Left lung (tissue), 10 donors: ENCODE data around the gene ERMP1. TPM values are rescaled to one million over a fixed set of nuclear protein-coding genes. Genes with fewer than 3 reads are reported as not detected.

Source experiments
- ATAC-seq: fragments of 200-7000 bp; cut with Tn5 transposase; one replicate; pipeline ENCODE4 v1.9.1; 2020; ENCODE audit warnings: moderate library complexity
- DNase-seq, 4 donors: peaks; one replicate each; pipeline ENCODE4 v3.0.0-alpha.2; 2013 to 2020
- H3K27ac ChIP-seq, 2 donors: fragments of 200-600 bp; sonication (generic) in 1 of 2; one replicate each; pipeline versions ENCODE4 v1.5.0 to v1.8.0; 2020 to 2021
- H3K27me3 ChIP-seq, 2 donors: fragments of 200-600 bp; sonication (generic) in 1 of 2; one replicate each; pipeline versions ENCODE4 v1.5.0 to v1.8.0; 2020 to 2021
- H3K36me3 ChIP-seq, 2 donors: fragments of 200-600 bp; sonication (generic) in 1 of 2; one replicate each; pipeline versions ENCODE4 v1.5.0 to v1.8.0; 2020 to 2021
- H3K4me1 ChIP-seq, 2 donors: fragments of 200-600 bp; one replicate each; pipeline ENCODE4 v1.8.0; 2021
- H3K4me3 ChIP-seq, 2 donors: fragments of 200-600 bp; sonication (generic) in 1 of 2; one replicate each; pipeline versions ENCODE4 v1.5.0 to v1.8.0; 2020 to 2021; ENCODE audit warnings: mild to moderate bottlenecking in 1 of 2
- H3K9me3 ChIP-seq, 2 donors: fragments of 200-600 bp; sonication (generic) in 1 of 2; one replicate each; pipeline versions ENCODE4 v1.5.0 to v1.8.0; 2020 to 2021
- intact Hi-C, 2 donors: fragments of 100-400 bp; cut with DNase I; formaldehyde crosslinking; loops; one replicate each; pipeline versions ENCODE4 v1.11.2 to v1.14.2; 2022
- polyA plus RNA-seq, 6 donors: library from polyadenylated mRNA; unstranded; fragments of 120-200 nt; gene quantifications; one replicate each; pipeline ENCODE4 v1.2.1, GENCODE V29; 2013; ENCODE audit not compliant: insufficient read length in 6 of 6
- total RNA-seq, 2 donors: library from RNA; stranded (reverse); fragmentation: NEBNext Ultra II Directional; extraction: Animal tissue kit (Norgen Biotek cat#: 25700); gene quantifications; one replicate each; pipeline ENCODE4 v1.2.1, GENCODE V29; 2021
- TF ChIP-seq, protein P1 (sequence below), 2 donors: fragments of 200-600 bp; sonication (generic) in 1 of 2; IDR thresholded peaks; one replicate each; pipeline versions ENCODE4 v1.5.0 to v1.8.0; 2021; ENCODE audit warnings: antibody characterized with exemption in 2 of 2
- donor health status: DM: no; HTN: yes; CAD: no.
- donor health status: DM: no; HTN: no; CAD: no.

Gene ERMP1
- total and polyA plus RNA-seq, 8 donors: 18.5 to 28.9 (median 25.0) TPM

GRCh38 chr9:5843794-5844471 lies 11.0 kb upstream of the ERMP1 start:
- DNase-seq: peak in 2 of 4 donors; percentile 12 to 33
- Histone ChIP-seq H3K27ac (peak overlapping the region in 1 of 2 donors; percentile 43), H3K4me3 (no peak overlapping the region), H3K27me3 (no peaks in the 10 kb centered on the region), H3K9me3 (no peaks in the 10 kb centered on the region), H3K4me1 (peaks cover 3 to 31% of the 10 kb centered on the region in 2 donors), H3K36me3 (no peaks in the 10 kb centered on the region)
- intact Hi-C loops: no loop called here
- TF ChIP-seq, protein P1, sequence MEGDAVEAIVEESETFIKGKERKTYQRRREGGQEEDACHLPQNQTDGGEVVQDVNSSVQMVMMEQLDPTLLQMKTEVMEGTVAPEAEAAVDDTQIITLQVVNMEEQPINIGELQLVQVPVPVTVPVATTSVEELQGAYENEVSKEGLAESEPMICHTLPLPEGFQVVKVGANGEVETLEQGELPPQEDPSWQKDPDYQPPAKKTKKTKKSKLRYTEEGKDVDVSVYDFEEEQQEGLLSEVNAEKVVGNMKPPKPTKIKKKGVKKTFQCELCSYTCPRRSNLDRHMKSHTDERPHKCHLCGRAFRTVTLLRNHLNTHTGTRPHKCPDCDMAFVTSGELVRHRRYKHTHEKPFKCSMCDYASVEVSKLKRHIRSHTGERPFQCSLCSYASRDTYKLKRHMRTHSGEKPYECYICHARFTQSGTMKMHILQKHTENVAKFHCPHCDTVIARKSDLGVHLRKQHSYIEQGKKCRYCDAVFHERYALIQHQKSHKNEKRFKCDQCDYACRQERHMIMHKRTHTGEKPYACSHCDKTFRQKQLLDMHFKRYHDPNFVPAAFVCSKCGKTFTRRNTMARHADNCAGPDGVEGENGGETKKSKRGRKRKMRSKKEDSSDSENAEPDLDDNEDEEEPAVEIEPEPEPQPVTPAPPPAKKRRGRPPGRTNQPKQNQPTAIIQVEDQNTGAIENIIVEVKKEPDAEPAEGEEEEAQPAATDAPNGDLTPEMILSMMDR (IDR thresholded peaks at IDR 0.05): no peak
- peak; percentile 25 for ATAC-seq

GRCh38 chr9:5842929-5843793 lies 10.2 kb upstream of the ERMP1 start:
- H3K27ac ChIP-seq: peak overlapping the region in 1 of 2 donors; percentile 34
- no peaks in the 10 kb centered on the region for H3K27me3 ChIP-seq
- no peaks in the 10 kb centered on the region for H3K36me3 ChIP-seq
- no peak overlapping the region for H3K4me3 ChIP-seq
- TF ChIP-seq, protein P1 (IDR thresholded peaks at IDR 0.05): no peak
- ATAC-seq (peak; percentile 21), DNase-seq (no peak)
- no peaks in the 10 kb centered on the region for H3K9me3 ChIP-seq
- H3K4me1 ChIP-seq: peaks cover 3 to 31% of the 10 kb centered on the region in 2 donors
- intact Hi-C loops: no loop called here

DNA sequence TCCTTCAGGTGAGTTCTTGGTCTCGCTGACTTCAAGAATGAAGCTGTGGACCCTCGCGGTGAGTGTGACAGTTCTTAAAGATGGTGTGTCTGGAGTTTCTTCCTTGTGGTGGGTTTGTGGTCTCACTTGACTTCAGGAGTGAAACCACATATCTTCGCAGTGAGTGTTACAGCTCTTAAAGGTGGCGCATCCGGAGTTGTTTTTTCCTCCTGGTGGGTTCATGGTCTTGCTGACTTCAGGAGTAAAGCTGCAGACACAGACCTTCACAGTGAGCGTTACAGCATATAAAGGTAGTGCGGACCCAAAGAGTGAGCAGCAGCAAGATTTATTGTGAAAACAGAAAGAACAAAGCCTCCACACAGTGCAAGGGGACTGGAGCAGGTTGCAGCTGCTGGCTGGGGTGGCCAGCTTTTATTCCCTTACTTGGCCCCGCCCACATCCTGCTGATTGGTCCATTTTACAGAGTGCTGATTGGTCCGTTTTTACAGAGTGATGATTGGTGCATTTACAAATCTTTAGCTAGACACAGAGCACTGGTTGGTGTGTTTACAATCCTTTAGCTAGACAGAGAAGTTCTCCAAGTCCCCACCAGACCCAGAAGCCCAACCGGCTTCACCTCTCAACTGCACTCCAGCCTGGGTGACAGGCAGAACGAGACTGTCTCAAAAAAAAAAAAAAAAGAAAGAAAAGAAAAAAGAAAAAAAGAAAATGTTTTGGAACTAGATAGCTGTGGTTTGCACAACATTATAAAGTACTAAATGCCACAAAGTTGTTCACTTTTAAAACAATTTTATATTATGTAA lies 9.1 kb upstream of the ERMP1 start:
- Histone ChIP-seq H3K27me3 (no peaks in the 10 kb centered on the region), H3K9me3 (no peaks in the 10 kb centered on the region), H3K4me1 (peaks cover 3 to 31% of the 10 kb centered on the region in 2 donors), H3K4me3 (no peak overlapping the region), H3K36me3 (no peaks in the 10 kb centered on the region), H3K27ac (no peak overlapping the region)
- intact Hi-C loops: no loop called here
- TF ChIP-seq, protein P1 (IDR thresholded peaks at IDR 0.05): no peak
- ATAC-seq (no peak), DNase-seq (no peak)

GRCh38 chr9:5840788-5841187 lies 7.9 kb upstream of the ERMP1 start:
- Histone ChIP-seq H3K36me3 (no peaks in the 10 kb centered on the region), H3K4me1 (peaks cover 3 to 31% of the 10 kb centered on the region in 2 donors), H3K27me3 (no peaks in the 10 kb centered on the region), H3K4me3 (no peak overlapping the region), H3K27ac (no peak overlapping the region), H3K9me3 (no peaks in the 10 kb centered on the region)
- TF ChIP-seq, protein P1 (IDR thresholded peaks at IDR 0.05): no peak
- intact Hi-C loops: no loop called here
- ATAC-seq: no peak
- DNase-seq: no peak
